Measurements from ENCODE around the gene PIP4P1.
"Not testable (repeated sequence)": the region's sequence is repeated elsewhere in the genome, so short reads cannot be mapped to it uniquely, and the experiment has no call there.

- TF ChIP-seq CTCF (conservative IDR thresholded peaks at IDR 0.05; ENCODE audit: low read depth, low read length); EZH2phosphoT487 (IDR thresholded peaks at IDR 0.05; ENCODE audit: borderline replicate concordance, low read length): not testable (repeated sequence)
These were observed 17.6 kb downstream of the PIP4P1 start for GRCh38 chr14:20443650-20444049.
